Measurements from ENCODE around the gene MAP3K14. TPM values are rescaled to one million over a fixed set of nuclear protein-coding genes. Genes with fewer than 3 reads are reported as not detected.

The MAP3K14 gene
- total and polyA plus RNA-seq, 8 donors = 6.1 to 16.4 (median 8.1) TPM

- DNase-seq = peak in 4 of 6 donors; percentile 66 to 87 (median 74)
- Histone ChIP-seq H3K4me3 (no peak overlapping the region), H3K27ac (no peak overlapping the region), H3K27me3 (no peaks in the 10 kb centered on the region), H3K36me3 (no peaks in the 10 kb centered on the region), H3K4me1 (no peaks in the 10 kb centered on the region), H3K9me3 (no peaks in the 10 kb centered on the region)
- WGBS, 2 donors = 40 to 57% methylated on average over 20 of the region's 20 CpGs
- peak; percentile 55 to 81 (median 77) for ATAC-seq
- TF ChIP-seq, protein P1, sequence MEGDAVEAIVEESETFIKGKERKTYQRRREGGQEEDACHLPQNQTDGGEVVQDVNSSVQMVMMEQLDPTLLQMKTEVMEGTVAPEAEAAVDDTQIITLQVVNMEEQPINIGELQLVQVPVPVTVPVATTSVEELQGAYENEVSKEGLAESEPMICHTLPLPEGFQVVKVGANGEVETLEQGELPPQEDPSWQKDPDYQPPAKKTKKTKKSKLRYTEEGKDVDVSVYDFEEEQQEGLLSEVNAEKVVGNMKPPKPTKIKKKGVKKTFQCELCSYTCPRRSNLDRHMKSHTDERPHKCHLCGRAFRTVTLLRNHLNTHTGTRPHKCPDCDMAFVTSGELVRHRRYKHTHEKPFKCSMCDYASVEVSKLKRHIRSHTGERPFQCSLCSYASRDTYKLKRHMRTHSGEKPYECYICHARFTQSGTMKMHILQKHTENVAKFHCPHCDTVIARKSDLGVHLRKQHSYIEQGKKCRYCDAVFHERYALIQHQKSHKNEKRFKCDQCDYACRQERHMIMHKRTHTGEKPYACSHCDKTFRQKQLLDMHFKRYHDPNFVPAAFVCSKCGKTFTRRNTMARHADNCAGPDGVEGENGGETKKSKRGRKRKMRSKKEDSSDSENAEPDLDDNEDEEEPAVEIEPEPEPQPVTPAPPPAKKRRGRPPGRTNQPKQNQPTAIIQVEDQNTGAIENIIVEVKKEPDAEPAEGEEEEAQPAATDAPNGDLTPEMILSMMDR (IDR thresholded peaks at IDR 0.05) = peak; percentile 51 to 84 (median 72)
- intact Hi-C loops (cut with DNase I) = no loop called here
- no peak for FAIRE-seq
Observed at GRCh38 chr17:45235416-45236281, 81.2 kb downstream of the MAP3K14 start.

DNA sequence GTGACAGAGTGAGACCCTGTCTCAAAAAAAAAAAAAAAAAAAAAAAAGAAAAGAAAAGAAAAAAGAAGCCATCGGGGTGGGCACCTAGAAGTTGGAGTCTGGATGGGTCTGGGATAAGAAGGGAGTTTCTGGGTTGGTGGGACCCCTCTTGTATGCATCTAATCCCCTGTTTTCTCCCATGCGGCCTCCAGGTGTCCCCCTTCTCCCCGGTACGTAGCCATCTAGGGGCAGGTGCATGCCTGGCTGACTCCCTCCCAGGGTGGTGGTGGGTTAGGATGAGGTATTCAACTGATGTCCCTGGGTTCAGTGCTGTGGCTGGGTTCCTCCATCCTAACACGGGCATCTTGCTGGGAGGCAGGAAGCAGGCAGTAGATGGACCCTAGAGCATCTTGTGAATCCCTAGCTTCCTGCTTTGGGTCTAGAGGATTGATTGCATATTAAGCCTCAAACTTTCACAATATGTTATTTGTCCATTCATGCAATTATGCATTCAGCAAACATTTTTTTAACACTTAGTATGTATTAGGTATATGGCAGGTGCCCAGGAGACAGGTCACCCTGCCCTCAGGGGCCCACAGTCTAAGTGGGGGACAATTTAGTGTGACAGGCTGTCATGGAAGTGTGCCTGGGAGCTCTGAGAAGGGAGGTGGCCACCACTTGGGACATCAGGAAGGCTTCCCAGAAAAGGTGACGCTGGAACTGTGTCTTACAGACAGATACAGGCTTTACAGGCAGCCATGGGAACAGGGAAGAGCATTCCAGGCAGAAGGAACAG lies 82.0 kb downstream of the MAP3K14 start:
- no peak overlapping the region for H3K4me3 ChIP-seq
- TF ChIP-seq, protein P1 (IDR thresholded peaks at IDR 0.05) = no peak
- H3K27me3 ChIP-seq = no peaks in the 10 kb centered on the region
- no peaks in the 10 kb centered on the region for H3K4me1 ChIP-seq
- WGBS, 2 donors = 23 to 35% methylated on average over 6 of the region's 6 CpGs
- DNase-seq (no peak), ATAC-seq (peak in 3 of 4 donors; percentile 26 to 35 (median 32)), FAIRE-seq (no peak)
- H3K27ac ChIP-seq = no peak overlapping the region
- no peaks in the 10 kb centered on the region for H3K9me3 ChIP-seq
- intact Hi-C loops (cut with DNase I) = no loop called here
- H3K36me3 ChIP-seq = no peaks in the 10 kb centered on the region

DNA sequence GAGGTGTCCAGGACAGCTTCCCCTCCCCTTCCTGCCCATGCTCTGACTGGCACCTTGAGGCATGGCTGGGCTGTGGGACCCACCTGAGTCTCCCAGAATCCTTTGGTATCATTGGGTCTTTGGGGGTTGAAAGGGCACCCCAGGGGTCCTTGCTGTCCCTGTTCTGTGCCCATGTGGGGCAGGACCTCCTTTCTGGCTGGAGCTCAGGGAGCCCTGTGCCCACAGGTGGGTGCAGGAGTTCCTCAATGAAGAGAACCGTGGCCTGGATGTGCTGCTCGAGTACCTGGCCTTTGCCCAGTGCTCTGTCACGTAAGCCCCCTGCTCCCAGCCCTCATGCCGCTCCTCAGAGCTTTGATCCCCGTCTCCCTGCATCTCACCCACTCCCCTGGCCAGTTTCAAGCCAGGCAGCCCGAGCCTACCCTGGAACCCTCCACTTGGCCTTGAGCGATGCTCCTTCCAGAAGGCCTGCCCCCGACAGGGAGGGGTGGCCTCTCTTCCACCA lies 83.3 kb downstream of the MAP3K14 start:
- Histone ChIP-seq H3K9me3 (no peaks in the 10 kb centered on the region), H3K4me3 (no peak overlapping the region), H3K27me3 (no peaks in the 10 kb centered on the region), H3K36me3 (no peaks in the 10 kb centered on the region), H3K4me1 (peaks cover 2 to 5% (median 3%) of the 10 kb centered on the region in 3 donors), H3K27ac (no peak overlapping the region)
- FAIRE-seq = no peak
- WGBS, 2 donors = 70 to 79% methylated on average over 8 of the region's 8 CpGs
- no peak for ATAC-seq
- intact Hi-C loops (cut with DNase I) = no loop called here
- peak in 1 of 6 donors; percentile 14 for DNase-seq
- TF ChIP-seq, protein P1 (IDR thresholded peaks at IDR 0.05) = no peak

DNA sequence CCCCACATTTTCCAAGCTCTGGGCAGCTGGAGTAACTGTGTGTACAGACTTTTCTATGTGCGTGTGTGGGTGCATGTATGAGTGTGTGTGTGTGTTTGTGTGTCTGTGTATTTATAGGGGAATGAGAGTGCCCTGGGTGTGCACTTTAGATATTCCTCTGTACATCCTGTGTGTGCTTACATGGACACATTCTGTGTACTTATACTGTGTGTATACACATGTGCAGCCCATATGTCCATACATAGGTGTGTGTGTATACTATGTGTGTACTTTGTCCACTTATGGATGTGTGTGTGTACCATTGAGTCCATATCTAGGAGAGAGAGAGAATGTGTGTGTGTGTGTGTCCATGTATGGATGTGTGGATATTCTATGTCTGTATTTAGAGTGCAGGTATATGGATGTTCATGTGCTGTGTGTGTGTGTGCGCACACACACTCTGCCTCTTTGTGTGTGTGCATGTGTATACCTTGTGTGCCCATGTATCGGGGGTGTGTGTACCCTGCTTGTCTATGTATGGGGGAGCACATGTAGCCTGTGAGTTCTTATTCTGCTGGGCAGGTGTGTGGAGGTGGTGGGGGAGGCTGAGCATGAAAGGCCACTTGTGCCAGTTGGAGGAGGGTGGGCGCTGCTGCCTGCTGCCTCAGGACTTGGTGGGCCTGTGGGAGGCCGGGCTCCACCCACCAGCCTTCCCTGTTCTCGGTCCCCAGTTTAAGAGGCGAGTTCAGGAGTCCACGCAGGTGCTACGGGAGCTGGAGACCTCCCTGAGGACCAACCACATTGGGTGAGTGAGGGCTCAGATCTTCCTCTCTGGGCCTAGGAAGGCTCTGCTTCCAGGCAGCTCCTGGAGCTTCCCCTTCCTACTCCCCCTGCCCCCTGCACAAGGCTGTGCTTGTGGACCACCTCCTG lies 84.1 kb downstream of the MAP3K14 start:
- Histone ChIP-seq H3K4me1 (peaks cover 8 to 12% (median 9%) of the 10 kb centered on the region in 3 donors), H3K36me3 (no peaks in the 10 kb centered on the region), H3K4me3 (no peak overlapping the region), H3K27me3 (no peaks in the 10 kb centered on the region), H3K9me3 (no peaks in the 10 kb centered on the region), H3K27ac (no peak overlapping the region)
- intact Hi-C loops (cut with DNase I) = no loop called here
- WGBS, 2 donors = 88 to 89% methylated on average over 9 of the region's 9 CpGs
- TF ChIP-seq, protein P1 (IDR thresholded peaks at IDR 0.05) = no peak
- no peak for ATAC-seq
- DNase-seq = peak in 1 of 6 donors; percentile 6
- no peak for FAIRE-seq
